SK-N-MC (cell line): ENCODE measurements around the gene PNPLA1.

Experiments used
- EZH2 ChIP-seq: fragments of 200-600 bp; sonication (generic); IDR thresholded peaks from one replicate; pipeline ENCODE4 v1.6.1; 2017; ENCODE audit warnings: antibody characterized with exemption
- FOXP2 ChIP-seq: optimal IDR thresholded peaks from 2 replicates; pipeline ENCODE3; 2011; ENCODE audit warnings: mild to moderate bottlenecking, moderate library complexity; ENCODE audit not compliant: insufficient read depth; ENCODE audit errors: extremely low read length, control extremely low read depth
- POLR2AphosphoS5 ChIP-seq: IDR thresholded peaks from 2 replicates; pipeline ENCODE4 v1.6.1; 2012; ENCODE audit warnings: mild to moderate bottlenecking, low read depth, low read length, borderline replicate concordance

- no peak for TF ChIP-seq POLR2AphosphoS5
- TF ChIP-seq EZH2 = no peak
- TF ChIP-seq FOXP2 = no peak
Measured at GRCh38 chr6:36337814-36338213, 68.0 kb downstream of the PNPLA1 start.
